Caco-2 (cell line): ENCODE data around the gene WDR86. TPM values are rescaled to one million over a fixed set of nuclear protein-coding genes. Genes with fewer than 3 reads are reported as not detected.

Experiments used
- BruUV-seq: library from RNA; stranded (reverse); fragments of 400-500 nt; replicated peaks from 2 replicates; lab custom pipeline; 2021; lab: Mats Ljungman, UMichigan
- CTCF ChIA-PET: fragments of 300-600 bp; sonication (Branson Sonifier 250); formaldehyde crosslinking; loops from one replicate; lab custom pipeline; 2022; ENCODE audit warnings: antibody characterized with exemption; lab: Charles Lee
- POLR2A ChIA-PET: fragments of 300-600 bp; sonication (Branson Sonifier 250); formaldehyde crosslinking; loops from one replicate; lab custom pipeline; 2022; ENCODE audit warnings: antibody characterized with exemption; lab: Charles Lee
- DNase-seq, 2 experiments: peaks; one replicate each; pipeline versions ENCODE4 v3.0.0 to v3.0.0-alpha.2; 2020 to 2022
- H3K27me3 ChIP-seq: replicated peaks from 2 replicates; pipeline ENCODE4 v1.6.0; 2011; ENCODE audit warnings: low read length; ENCODE audit not compliant: control insufficient read depth, insufficient read depth
- H3K36me3 ChIP-seq: 2 replicates; pipeline ENCODE4 v1.5.1; 2011; ENCODE audit warnings: low read length; ENCODE audit not compliant: control insufficient read depth, insufficient read depth
- H3K4me1 ChIP-seq: fragments of 250-450 bp; sonication (Bioruptor Pico); 2 replicates; pipeline ENCODE4 v1.5.1; 2020; ENCODE audit warnings: mild to moderate bottlenecking
- H3K4me3 ChIP-seq: 2 replicates; pipeline ENCODE4 v1.5.1; 2011; ENCODE audit warnings: low read depth, mild to moderate bottlenecking, control low read depth, low read length
- H3K9me3 ChIP-seq: fragments of 250-450 bp; sonication (Bioruptor Pico); 2 replicates; pipeline ENCODE4 v1.5.1; 2020; ENCODE audit warnings: mild to moderate bottlenecking, moderate library complexity
- H3K27ac Mint-ChIP-seq: one replicate; pipeline ENCODE4 v1.8.0; 2022; ENCODE audit warnings: mixed read lengths; ENCODE audit not compliant: unreplicated experiment
- H3K27me3 Mint-ChIP-seq: one replicate; pipeline ENCODE4 v1.8.0; 2022; ENCODE audit warnings: mixed read lengths; ENCODE audit not compliant: insufficient read depth, unreplicated experiment
- H3K36me3 Mint-ChIP-seq: one replicate; pipeline ENCODE4 v1.8.0; 2022; ENCODE audit warnings: mild to moderate bottlenecking, mixed read lengths; ENCODE audit not compliant: insufficient read depth, unreplicated experiment
- H3K4me1 Mint-ChIP-seq: one replicate; pipeline ENCODE4 v1.8.0; 2022; ENCODE audit warnings: low read depth, mixed read lengths; ENCODE audit not compliant: unreplicated experiment
- H3K4me3 Mint-ChIP-seq: one replicate; pipeline ENCODE4 v1.8.0; 2022; ENCODE audit warnings: mild to moderate bottlenecking, moderate library complexity, mixed read lengths; ENCODE audit not compliant: unreplicated experiment
- H3K9me3 Mint-ChIP-seq: one replicate; pipeline ENCODE4 v1.8.0; 2022; ENCODE audit warnings: mixed read lengths; ENCODE audit not compliant: unreplicated experiment
- intact Hi-C: fragments of 100-400 bp; cut with micrococcal nuclease; formaldehyde crosslinking; loops from one replicate; pipeline ENCODE4 v1.10.0; 2022; ENCODE audit not compliant: unreplicated experiment
- total RNA-seq: library from RNA; stranded (reverse); gene quantifications from 2 replicates; pipeline ENCODE4 v1.2.3, GENCODE V29; 2022
- TF ChIP-seq, protein P1 (sequence below), 2 experiments: fragments of 200-600 bp in 1 of 2; IDR thresholded peaks; 1 replicate in 1 of 2; 2 replicates in 1 of 2; pipeline versions ENCODE4 v1.5.1 to v1.8.0; 2011 to 2022; ENCODE audit warnings: antibody characterized with exemption in 1 of 2, control low read depth in 1 of 2, inconsistent platforms in 1 of 2, low read depth in 1 of 2, low read length in 1 of 2, mild to moderate bottlenecking in 1 of 2, moderate library complexity in 1 of 2; ENCODE audit not compliant: insufficient read depth in 1 of 2, severe bottlenecking in 1 of 2, unreplicated experiment in 1 of 2

Gene WDR86
- total RNA-seq, 1 experiment from 2014 or later = 0.52 TPM

DNA sequence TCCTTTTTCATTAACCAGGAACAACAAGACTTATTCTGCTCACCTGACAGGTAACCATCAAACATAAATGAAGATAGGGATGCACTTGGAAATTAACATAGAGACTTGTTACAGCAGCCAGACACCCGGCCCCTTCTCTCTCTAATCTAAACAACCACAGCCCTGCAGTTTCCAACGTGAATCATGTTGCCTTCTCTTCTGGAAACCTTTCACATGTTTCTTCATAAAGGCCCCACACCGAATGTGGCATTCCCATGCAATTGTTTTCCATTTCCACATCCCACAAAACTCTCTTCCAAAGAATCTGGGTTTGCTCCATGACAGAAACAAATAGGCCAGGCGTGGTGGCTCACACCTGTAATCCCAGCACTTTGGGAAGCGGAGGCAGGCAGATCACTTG is 15.0 kb upstream of the WDR86 start:
- DNase-seq = no peak
- Histone ChIP-seq H3K4me3 (no peak overlapping the region), H3K4me1 (peaks cover 29% of the 10 kb centered on the region), H3K9me3 (peaks cover 26% of the 10 kb centered on the region), H3K36me3 (no peaks in the 10 kb centered on the region), H3K27me3 (no peaks in the 10 kb centered on the region)
- H3K4me1 Mint-ChIP-seq = peaks cover 35% of the 10 kb centered on the region
- BruUV-seq = no TSS peak
- H3K27me3 Mint-ChIP-seq = no peaks in the 10 kb centered on the region
- POLR2A ChIA-PET = no interaction called here
- peaks cover 23% of the 10 kb centered on the region for H3K9me3 Mint-ChIP-seq
- no peak overlapping the region for H3K4me3 Mint-ChIP-seq
- H3K36me3 Mint-ChIP-seq = no peaks in the 10 kb centered on the region
- TF ChIP-seq, protein P1, sequence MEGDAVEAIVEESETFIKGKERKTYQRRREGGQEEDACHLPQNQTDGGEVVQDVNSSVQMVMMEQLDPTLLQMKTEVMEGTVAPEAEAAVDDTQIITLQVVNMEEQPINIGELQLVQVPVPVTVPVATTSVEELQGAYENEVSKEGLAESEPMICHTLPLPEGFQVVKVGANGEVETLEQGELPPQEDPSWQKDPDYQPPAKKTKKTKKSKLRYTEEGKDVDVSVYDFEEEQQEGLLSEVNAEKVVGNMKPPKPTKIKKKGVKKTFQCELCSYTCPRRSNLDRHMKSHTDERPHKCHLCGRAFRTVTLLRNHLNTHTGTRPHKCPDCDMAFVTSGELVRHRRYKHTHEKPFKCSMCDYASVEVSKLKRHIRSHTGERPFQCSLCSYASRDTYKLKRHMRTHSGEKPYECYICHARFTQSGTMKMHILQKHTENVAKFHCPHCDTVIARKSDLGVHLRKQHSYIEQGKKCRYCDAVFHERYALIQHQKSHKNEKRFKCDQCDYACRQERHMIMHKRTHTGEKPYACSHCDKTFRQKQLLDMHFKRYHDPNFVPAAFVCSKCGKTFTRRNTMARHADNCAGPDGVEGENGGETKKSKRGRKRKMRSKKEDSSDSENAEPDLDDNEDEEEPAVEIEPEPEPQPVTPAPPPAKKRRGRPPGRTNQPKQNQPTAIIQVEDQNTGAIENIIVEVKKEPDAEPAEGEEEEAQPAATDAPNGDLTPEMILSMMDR (IDR thresholded peaks at IDR 0.05; ENCODE audit: insufficient read depth in 1 of 2, low read depth in 1 of 2, low read length in 1 of 2, severe bottlenecking in 1 of 2, unreplicated experiment in 1 of 2) = no peak
- intact Hi-C loops = no loop called here
- H3K27ac Mint-ChIP-seq = no peak overlapping the region
- CTCF ChIA-PET = no interaction called here

DNA sequence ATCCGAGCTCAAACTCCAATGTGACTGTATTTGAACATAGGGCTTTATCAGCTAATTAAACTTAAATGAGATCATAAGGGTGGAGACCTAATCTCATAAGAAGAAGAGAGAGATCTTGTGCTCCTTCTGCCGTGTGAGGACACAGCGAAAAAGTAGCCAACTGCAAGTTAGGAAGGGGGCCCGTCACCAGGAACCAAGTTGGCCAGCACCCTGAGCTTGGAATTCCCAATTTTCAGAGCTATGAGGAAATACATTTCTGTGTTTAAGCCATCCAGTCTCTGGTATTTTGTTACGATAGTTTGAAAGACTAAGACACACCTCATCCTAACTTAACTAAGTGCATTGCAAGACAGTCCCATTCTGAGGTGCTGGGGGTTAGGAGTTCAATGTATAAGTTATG is 14.1 kb upstream of the WDR86 start:
- ChIA-PET POLR2A (no interaction called here), CTCF (no interaction called here)
- TF ChIP-seq, protein P1 (IDR thresholded peaks at IDR 0.05; ENCODE audit: insufficient read depth in 1 of 2, low read depth in 1 of 2, low read length in 1 of 2, severe bottlenecking in 1 of 2, unreplicated experiment in 1 of 2) = no peak
- Histone ChIP-seq H3K36me3 (no peaks in the 10 kb centered on the region), H3K4me1 (peaks cover 20% of the 10 kb centered on the region), H3K4me3 (no peak overlapping the region), H3K27me3 (no peaks in the 10 kb centered on the region), H3K9me3 (peaks cover 30% of the 10 kb centered on the region)
- intact Hi-C loops = no loop called here
- Mint-ChIP-seq H3K9me3 (peaks cover 23% of the 10 kb centered on the region), H3K27ac (no peak overlapping the region), H3K4me1 (peaks cover 35% of the 10 kb centered on the region), H3K4me3 (no peak overlapping the region), H3K36me3 (no peaks in the 10 kb centered on the region), H3K27me3 (no peaks in the 10 kb centered on the region)
- no TSS peak for BruUV-seq
- DNase-seq = no peak

DNA sequence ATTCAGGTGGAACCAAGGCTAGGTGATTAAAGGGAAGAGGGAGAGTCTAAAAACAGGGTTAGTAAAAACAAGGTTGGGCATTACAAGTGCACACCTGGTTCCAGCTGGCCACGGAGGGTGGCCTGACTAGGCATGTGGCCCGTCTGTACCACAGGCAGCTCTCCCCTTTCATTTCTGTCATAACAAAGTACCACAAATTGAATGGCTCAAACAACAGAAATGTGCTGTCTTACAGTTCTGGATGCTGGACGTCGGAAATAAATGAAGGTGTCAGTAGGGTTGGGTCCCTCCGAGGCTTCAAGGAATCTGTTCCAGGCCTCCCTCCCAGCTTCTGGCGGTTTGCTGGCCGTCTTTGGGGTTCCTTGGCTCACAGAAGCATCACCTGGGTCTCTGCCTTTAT is 13.4 kb upstream of the WDR86 start:
- POLR2A ChIA-PET = no interaction called here
- peaks cover 28% of the 10 kb centered on the region for H3K4me1 Mint-ChIP-seq

More for the DNA sequence above, 13.4 kb upstream of the WDR86 start:
- H3K36me3 Mint-ChIP-seq = no peaks in the 10 kb centered on the region
- CTCF ChIA-PET = no interaction called here
- H3K27ac Mint-ChIP-seq = no peak overlapping the region
- TF ChIP-seq, protein P1 (IDR thresholded peaks at IDR 0.05; ENCODE audit: insufficient read depth in 1 of 2, low read depth in 1 of 2, low read length in 1 of 2, severe bottlenecking in 1 of 2, unreplicated experiment in 1 of 2) = no peak
- H3K27me3 Mint-ChIP-seq = no peaks in the 10 kb centered on the region
- Histone ChIP-seq H3K9me3 (peaks cover 30% of the 10 kb centered on the region), H3K36me3 (no peaks in the 10 kb centered on the region), H3K4me1 (peaks cover 13% of the 10 kb centered on the region), H3K4me3 (no peak overlapping the region), H3K27me3 (no peaks in the 10 kb centered on the region)
- H3K4me3 Mint-ChIP-seq = no peak overlapping the region
- BruUV-seq = no TSS peak
- H3K9me3 Mint-ChIP-seq = peaks cover 26% of the 10 kb centered on the region
- no peak for DNase-seq
- intact Hi-C loops = no loop called here
